Activated CD4-positive, alpha-beta memory T cell treated with anti-CD3 and anti-CD28 coated beads for 36 hours (primary cell): ENCODE results near the gene PLCL2. TPM values are rescaled to one million over a fixed set of nuclear protein-coding genes. Genes with fewer than 3 reads are reported as not detected.

ENCODE experiments used
- CTCF ChIA-PET: fragments of 350-600 bp; sonication (Branson Sonifier 250); formaldehyde crosslinking; loops from one replicate; lab custom pipeline; 2021; ENCODE audit warnings: antibody characterized with exemption, inconsistent platforms; lab: Charles Lee
- POLR2A ChIA-PET: fragments of 350-600 bp; sonication (Branson Sonifier 250); formaldehyde crosslinking; loops from one replicate; lab custom pipeline; 2021; ENCODE audit warnings: antibody characterized with exemption; lab: Charles Lee
- DNase-seq: peaks from one replicate; pipeline ENCODE4 v3.0.0-alpha.2; 2020
- H3K27ac Mint-ChIP-seq: one replicate; pipeline ENCODE4 v1.8.0; 2021; ENCODE audit warnings: mixed read lengths
- H3K27me3 Mint-ChIP-seq: one replicate; pipeline ENCODE4 v1.8.0; 2021; ENCODE audit warnings: mixed read lengths
- H3K36me3 Mint-ChIP-seq: one replicate; pipeline ENCODE4 v1.8.0; 2021; ENCODE audit warnings: mixed read lengths
- H3K4me1 Mint-ChIP-seq: one replicate; pipeline ENCODE4 v1.8.0; 2021; ENCODE audit warnings: low read depth, mixed read lengths
- H3K4me3 Mint-ChIP-seq: one replicate; pipeline ENCODE4 v1.8.0; 2021; ENCODE audit warnings: mild to moderate bottlenecking, mixed read lengths
- H3K9me3 Mint-ChIP-seq: one replicate; pipeline ENCODE4 v1.8.0; 2021; ENCODE audit warnings: mixed read lengths
- intact Hi-C: fragments of 100-400 bp; cut with micrococcal nuclease; formaldehyde crosslinking; loops from one replicate; pipeline ENCODE4 v1.15.1; 2023
- total RNA-seq, 2 experiments: library from RNA; stranded (reverse); gene quantifications; one replicate each; pipeline ENCODE4 v1.2.3, GENCODE V29; 2021

PLCL2 gene
- total RNA-seq = 10 to 100 TPM; 16.7 to 17.1 TPM

- peaks cover 31% of the 10 kb centered on the region for H3K4me1 Mint-ChIP-seq
- ChIA-PET POLR2A (interaction anchor here (0.8 to 2.2 kb wide), 5 partner anchors 9 to 297 kb away, joined by 3 to 9 read pairs (median 4); no protein-coding TSS in a partner anchor), CTCF (interaction anchor here (0.6 to 2.8 kb wide), 34 partner anchors 9 to 1508 kb away, joined by 3 to 25 read pairs (median 4); partner anchors contain the start of gene TBC1D5)
- H3K27me3 Mint-ChIP-seq = no peaks in the 10 kb centered on the region
- intact Hi-C loops = loop anchor here (1.0 to 10.0 kb wide), 9 partner anchors 43 to 1560 kb away; partner anchors contain the start of genes DPH3, OXNAD1, RFTN1 and TBC1D5
- no peaks in the 10 kb centered on the region for H3K9me3 Mint-ChIP-seq
- peak within 1 kb of the TSS; percentile 98 for H3K27ac Mint-ChIP-seq
- peak; percentile 73 for DNase-seq
- peak within 1 kb of the TSS; percentile 93 for H3K4me3 Mint-ChIP-seq
- H3K36me3 Mint-ChIP-seq = peaks cover 8% of the 10 kb centered on the region
These were observed at the start of gene PLCL2 for GRCh38 chr3:16884748-16885592. TSS of gene PLCL2 (plus strand) at chr3:16884955. CDS start at chr3:16885040, 85 bp downstream.

- intact Hi-C loops = no loop called here
- Mint-ChIP-seq H3K4me3 (no peak overlapping the region), H3K27me3 (no peaks in the 10 kb centered on the region), H3K36me3 (no peaks in the 10 kb centered on the region), H3K27ac (no peak overlapping the region), H3K4me1 (peaks cover 38% of the 10 kb centered on the region), H3K9me3 (no peaks in the 10 kb centered on the region)
- DNase-seq = no peak
- ChIA-PET CTCF (interaction anchor here (2.0 kb wide), 1 partner anchor 9 kb away, joined by 8 read pairs; no protein-coding TSS in a partner anchor), POLR2A (interaction anchor here (0.6 kb wide), 1 partner anchor 343 kb away, joined by 3 read pairs; no protein-coding TSS in a partner anchor)
These were observed 48.1 kb upstream of the PLCL2 start for GRCh38 chr3:16836505-16837237.

DNA sequence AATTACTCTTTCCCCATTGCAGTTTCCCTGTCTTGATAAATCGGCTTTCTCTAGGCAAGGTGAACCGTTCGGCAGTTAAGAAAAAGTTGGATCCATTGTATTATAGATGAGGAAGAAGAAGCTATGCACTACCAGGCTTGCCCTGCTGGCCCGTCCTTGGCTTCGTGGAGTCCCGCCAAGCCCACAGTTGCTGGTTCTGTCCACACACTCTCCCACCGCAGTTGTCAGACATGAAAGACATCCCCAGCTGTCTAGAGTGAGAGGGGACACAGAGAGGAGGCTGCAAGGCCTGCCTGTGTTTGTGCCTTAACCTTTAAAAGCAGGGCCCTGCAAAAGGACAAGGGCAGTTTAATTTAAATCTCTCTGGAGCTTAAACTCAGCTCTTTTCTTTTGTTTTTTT lies 47.2 kb upstream of the PLCL2 start:
- Mint-ChIP-seq H3K36me3 (peaks cover 3% of the 10 kb centered on the region), H3K27ac (no peak overlapping the region), H3K9me3 (no peaks in the 10 kb centered on the region), H3K4me3 (no peak overlapping the region), H3K4me1 (peaks cover 46% of the 10 kb centered on the region), H3K27me3 (no peaks in the 10 kb centered on the region)
- DNase-seq = no peak
- CTCF ChIA-PET = interaction anchor here (2.0 kb wide), 1 partner anchor 10 kb away, joined by 8 read pairs; no protein-coding TSS in a partner anchor
- POLR2A ChIA-PET = no interaction called here
- intact Hi-C loops = no loop called here

DNA sequence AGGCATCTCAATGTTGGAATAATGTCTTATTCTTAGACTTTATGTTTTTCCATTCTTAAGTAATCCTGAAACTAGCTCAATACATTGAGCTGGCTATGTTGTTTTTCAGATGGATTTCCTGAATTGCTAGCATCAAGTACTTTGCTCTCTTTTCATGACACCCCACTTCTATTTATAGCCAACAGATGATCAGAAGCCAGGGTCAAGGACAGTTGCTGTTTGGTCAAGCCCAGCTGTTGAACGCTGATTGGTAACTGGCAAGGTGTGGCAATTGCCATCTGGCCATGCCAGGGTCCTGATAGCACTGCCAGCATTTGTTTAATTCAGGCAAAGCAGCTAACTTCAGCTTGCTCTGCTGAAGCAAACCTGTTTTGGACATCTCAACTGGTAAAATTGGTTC lies 46.2 kb upstream of the PLCL2 start:
- no peak overlapping the region for H3K4me3 Mint-ChIP-seq
- intact Hi-C loops = no loop called here
- H3K27me3 Mint-ChIP-seq = no peaks in the 10 kb centered on the region
- CTCF ChIA-PET = interaction anchor here (1.5 to 2.0 kb wide), 2 partner anchors 11 to 46 kb away, joined by 4 to 8 read pairs; partner anchors contain the start of gene PLCL2
- no peak overlapping the region for H3K27ac Mint-ChIP-seq
- no peaks in the 10 kb centered on the region for H3K9me3 Mint-ChIP-seq
- H3K4me1 Mint-ChIP-seq = peaks cover 55% of the 10 kb centered on the region
- H3K36me3 Mint-ChIP-seq = peaks cover 3% of the 10 kb centered on the region
- DNase-seq = no peak
- POLR2A ChIA-PET = interaction anchor here (0.8 kb wide), 1 partner anchor 10 kb away, joined by 3 read pairs; no protein-coding TSS in a partner anchor

DNA sequence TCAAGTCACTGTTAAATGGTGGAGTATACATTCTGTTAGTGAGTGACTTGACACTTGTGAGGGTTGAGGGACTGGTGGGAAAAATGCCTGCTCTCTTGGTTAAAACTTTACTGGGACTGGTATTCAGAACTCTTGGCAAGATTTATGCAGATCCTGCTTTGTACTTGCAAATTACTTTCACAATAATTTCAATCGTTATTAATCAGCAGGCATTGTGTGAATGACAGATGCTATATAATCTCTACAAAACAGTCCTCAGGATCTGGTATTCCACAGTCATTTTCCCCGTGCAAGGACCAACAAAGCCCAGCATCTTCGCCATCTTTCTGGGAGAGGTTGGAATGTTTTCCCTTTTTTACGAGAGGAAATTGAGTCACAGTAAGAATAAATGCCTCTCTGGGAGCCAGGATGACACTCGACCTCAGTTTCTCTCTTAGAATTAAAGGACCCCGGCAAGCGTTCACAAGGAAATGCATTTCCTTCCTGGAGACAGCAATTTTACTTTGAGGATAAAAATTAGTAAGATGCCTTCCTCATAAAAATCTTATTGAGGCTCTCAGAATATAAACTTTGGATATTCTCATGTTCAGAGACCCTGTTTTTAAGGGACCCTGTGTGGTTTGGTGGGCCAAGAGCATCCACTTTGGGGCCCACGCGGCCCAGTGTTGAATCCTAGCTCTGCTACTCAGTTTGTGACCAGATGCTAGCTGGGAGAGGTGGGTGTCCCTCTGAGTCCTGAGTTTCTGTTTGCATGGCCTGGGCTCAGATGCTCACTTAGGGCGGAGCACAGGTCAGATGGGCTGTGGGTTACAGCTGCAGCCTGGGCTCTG lies 45.3 kb upstream of the PLCL2 start:
- Mint-ChIP-seq H3K9me3 (no peaks in the 10 kb centered on the region), H3K4me3 (no peak overlapping the region), H3K27ac (no peak overlapping the region), H3K4me1 (peaks cover 63% of the 10 kb centered on the region), H3K27me3 (no peaks in the 10 kb centered on the region), H3K36me3 (peaks cover 3% of the 10 kb centered on the region)
- no peak for DNase-seq
- intact Hi-C loops = loop anchor here (5.0 kb wide), 2 partner anchors 193 to 532 kb away; no protein-coding TSS in a partner anchor
- POLR2A ChIA-PET = interaction anchor here (1.0 kb wide), 1 partner anchor 240 kb away, joined by 3 read pairs; no protein-coding TSS in a partner anchor
- CTCF ChIA-PET = interaction anchor here (0.8 to 1.5 kb wide), 2 partner anchors 11 to 45 kb away, joined by 3 to 4 read pairs; partner anchors contain the start of gene PLCL2

- Mint-ChIP-seq H3K4me1 (peaks cover 69% of the 10 kb centered on the region), H3K36me3 (peaks cover 3% of the 10 kb centered on the region), H3K27me3 (no peaks in the 10 kb centered on the region), H3K4me3 (no peak overlapping the region), H3K9me3 (no peaks in the 10 kb centered on the region), H3K27ac (no peak overlapping the region)
- no peak for DNase-seq
- ChIA-PET POLR2A (interaction anchor here (1.0 kb wide), 1 partner anchor 240 kb away, joined by 3 read pairs; no protein-coding TSS in a partner anchor), CTCF (interaction anchor here (0.8 to 1.5 kb wide), 2 partner anchors 11 to 45 kb away, joined by 3 to 4 read pairs; partner anchors contain the start of gene PLCL2)
- intact Hi-C loops = loop anchor here (5.0 kb wide), 2 partner anchors 192 to 533 kb away; no protein-coding TSS in a partner anchor
These were observed 44.7 kb upstream of the PLCL2 start for GRCh38 chr3:16840101-16840424.

DNA sequence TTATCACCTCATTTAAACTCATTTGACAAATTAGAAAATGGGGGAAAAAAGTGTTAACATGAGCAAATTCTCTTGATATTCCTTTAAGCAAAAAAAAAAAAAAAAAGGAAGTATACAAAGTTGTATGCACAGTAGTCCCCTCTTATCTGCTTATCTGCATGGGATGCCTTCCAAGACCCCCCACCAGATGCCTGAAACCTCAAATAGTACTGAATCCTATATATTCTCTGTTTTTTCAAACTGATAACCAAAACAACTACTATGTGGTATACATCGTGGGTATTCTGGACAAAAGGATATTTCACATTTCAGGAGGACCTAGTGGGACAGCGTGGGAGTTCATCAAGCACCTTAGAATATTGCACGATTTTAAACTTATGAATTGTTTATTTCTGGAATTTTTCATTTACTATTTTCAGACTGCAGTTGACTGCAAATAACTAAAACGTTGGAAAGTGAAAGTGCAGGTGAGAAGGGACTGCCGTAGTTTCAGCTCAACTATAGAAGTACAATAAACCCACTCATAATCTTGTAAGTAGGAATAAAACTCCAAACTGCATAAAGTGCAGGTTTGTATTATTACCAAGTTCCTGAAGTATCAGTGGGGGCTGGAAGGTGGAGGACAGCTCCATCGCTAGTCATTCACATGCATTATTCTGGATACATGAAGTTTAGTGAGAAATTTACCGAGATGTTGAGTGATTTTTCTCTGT lies 43.6 kb upstream of the PLCL2 start:
- peak overlapping the region; percentile 67 for H3K4me3 Mint-ChIP-seq
- peaks cover 3% of the 10 kb centered on the region for H3K36me3 Mint-ChIP-seq
- CTCF ChIA-PET = interaction anchor here (0.6 to 3.7 kb wide), 6 partner anchors 44 to 393 kb away, joined by 3 to 25 read pairs (median 4); partner anchors contain the start of gene PLCL2
- peak overlapping the region; percentile 91 for H3K27ac Mint-ChIP-seq
- intact Hi-C loops = loop anchor here (5.0 kb wide), 2 partner anchors 191 to 534 kb away; no protein-coding TSS in a partner anchor
- peaks cover 78% of the 10 kb centered on the region for H3K4me1 Mint-ChIP-seq
- no peaks in the 10 kb centered on the region for H3K9me3 Mint-ChIP-seq
- POLR2A ChIA-PET = interaction anchor here (1.0 to 1.9 kb wide), 3 partner anchors 11 to 577 kb away, joined by 3 to 9 read pairs (median 3); partner anchors contain the start of genes DPH3, OXNAD1 and PLCL2
- H3K27me3 Mint-ChIP-seq = no peaks in the 10 kb centered on the region
- DNase-seq = no peak

- Mint-ChIP-seq H3K9me3 (no peaks in the 10 kb centered on the region), H3K4me1 (peaks cover 85% of the 10 kb centered on the region), H3K4me3 (peak overlapping the region; percentile 67), H3K36me3 (peaks cover 3% of the 10 kb centered on the region), H3K27ac (peak overlapping the region; percentile 91), H3K27me3 (no peaks in the 10 kb centered on the region)
- ChIA-PET CTCF (interaction anchor here (0.6 to 3.7 kb wide), 8 partner anchors 14 to 392 kb away, joined by 3 to 25 read pairs (median 3); partner anchors contain the start of gene PLCL2), POLR2A (interaction anchor here (1.0 to 2.1 kb wide), 5 partner anchors 11 to 577 kb away, joined by 3 to 9 read pairs (median 3); partner anchors contain the start of genes DPH3, OXNAD1 and PLCL2)
- intact Hi-C loops = loop anchor here (1.0 to 5.0 kb wide), 8 partner anchors 8 to 535 kb away; no protein-coding TSS in a partner anchor
- peak; percentile 65 for DNase-seq
These were observed 42.9 kb upstream of the PLCL2 start for GRCh38 chr3:16841904-16842271.

DNA sequence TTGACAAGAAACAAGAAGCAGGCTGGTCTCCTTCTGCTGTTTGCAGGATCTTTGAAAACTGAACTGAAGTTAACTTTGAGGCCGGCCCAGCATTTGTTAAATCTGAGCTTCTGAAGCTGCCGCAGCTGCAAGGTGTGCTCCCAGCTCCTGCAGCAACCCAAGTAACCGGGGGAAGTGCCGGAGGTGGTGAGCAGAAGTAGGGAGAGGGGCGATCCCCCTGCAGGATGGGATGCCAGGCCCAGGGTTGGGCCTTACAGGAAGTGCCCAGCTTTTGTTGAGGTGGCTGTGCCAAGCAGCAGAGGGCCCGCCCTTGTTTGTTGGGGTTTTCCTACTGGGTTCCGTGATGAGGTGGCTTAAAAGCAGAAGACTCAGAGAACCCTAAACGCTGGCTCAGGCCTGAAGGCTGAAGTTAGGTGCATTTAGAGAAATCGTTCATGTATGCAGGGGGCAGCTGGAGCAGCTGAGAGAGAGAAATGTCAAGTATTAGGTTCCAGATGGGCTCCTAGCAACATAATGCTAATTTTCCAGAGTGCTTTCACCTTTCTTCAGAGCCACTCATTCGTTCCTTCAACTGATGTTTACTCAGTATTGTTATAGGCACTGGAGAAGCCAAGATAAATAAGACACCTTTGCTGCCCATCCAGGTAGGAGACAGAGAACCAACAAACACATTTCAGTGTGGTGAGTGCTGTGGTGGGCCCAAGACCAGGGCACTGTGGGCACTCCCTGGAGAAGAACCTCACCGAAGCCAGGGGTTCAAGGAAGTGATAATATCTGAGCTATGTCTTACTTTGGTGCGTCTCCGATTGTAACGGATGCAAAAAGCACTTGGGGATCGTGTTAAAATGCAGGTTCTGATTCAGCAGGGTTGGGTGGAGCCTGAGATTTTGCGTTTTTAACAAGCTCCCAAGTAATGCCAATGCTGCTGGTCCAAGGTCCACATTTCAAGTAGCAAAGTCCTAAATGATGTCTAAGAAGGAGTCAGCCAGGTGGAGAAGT lies 42.2 kb upstream of the PLCL2 start:
- ChIA-PET POLR2A (interaction anchor here (1.0 to 2.1 kb wide), 6 partner anchors 10 to 578 kb away, joined by 3 to 9 read pairs (median 4); partner anchors contain the start of genes DPH3, OXNAD1 and PLCL2), CTCF (interaction anchor here (0.6 to 3.7 kb wide), 7 partner anchors 15 to 391 kb away, joined by 3 to 25 read pairs (median 3); partner anchors contain the start of gene PLCL2)
- peak overlapping the region; percentile 91 for H3K27ac Mint-ChIP-seq
- peaks cover 80% of the 10 kb centered on the region for H3K4me1 Mint-ChIP-seq
- H3K36me3 Mint-ChIP-seq = peaks cover 3% of the 10 kb centered on the region
- no peaks in the 10 kb centered on the region for H3K9me3 Mint-ChIP-seq
- intact Hi-C loops = loop anchor here (1.0 to 5.0 kb wide), 8 partner anchors 8 to 535 kb away; no protein-coding TSS in a partner anchor
- H3K27me3 Mint-ChIP-seq = no peaks in the 10 kb centered on the region
- peak; percentile 89 for DNase-seq
- H3K4me3 Mint-ChIP-seq = peak overlapping the region; percentile 67
